Measurements from ENCODE around the gene HECTD4.
A peak's percentile ranks its signal among the peaks of the same experiment; 100 is the strongest.

HECTD4 gene

DNA sequence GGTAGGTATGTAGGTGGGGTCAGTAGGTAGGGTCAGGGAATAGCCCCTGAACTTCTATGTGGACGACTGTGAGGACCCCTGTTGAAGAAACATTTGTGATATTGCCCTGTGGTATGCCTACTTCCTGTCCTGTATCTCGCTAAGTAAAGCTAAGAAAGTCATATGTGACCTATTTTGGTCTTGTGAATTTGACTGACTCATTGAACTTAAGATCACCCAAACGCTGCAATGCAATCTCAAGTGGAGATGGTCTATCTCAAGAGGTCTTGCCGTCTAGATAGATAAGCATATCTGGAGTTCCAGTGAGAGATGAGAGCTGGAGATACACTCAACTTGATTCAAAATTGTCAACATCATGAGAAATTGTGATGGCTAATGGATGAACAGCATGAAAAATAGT is 183.1 kb downstream of the HECTD4 start:
- Histone ChIP-seq H3K27me3 (ENCODE audit: control insufficient read depth, insufficient read depth, low read length) (no peaks in the 10 kb centered on the region), H3K4me3 (ENCODE audit: low read depth, low read length) (no peak overlapping the region), H3K79me2 (no peaks in the 10 kb centered on the region), H3K9me3 (ENCODE audit: control insufficient read depth, low read length) (no peaks in the 10 kb centered on the region), H3K4me2 (ENCODE audit: low read length) (no peak overlapping the region), H3K27ac (no peak overlapping the region), H3K9ac (no peak overlapping the region), H3K36me3 (ENCODE audit: control insufficient read depth, insufficient read depth, low read length) (no peaks in the 10 kb centered on the region), H2AFZ (no peak overlapping the region), H3K4me1 (no peaks in the 10 kb centered on the region)
- TF ChIP-seq, protein P1, sequence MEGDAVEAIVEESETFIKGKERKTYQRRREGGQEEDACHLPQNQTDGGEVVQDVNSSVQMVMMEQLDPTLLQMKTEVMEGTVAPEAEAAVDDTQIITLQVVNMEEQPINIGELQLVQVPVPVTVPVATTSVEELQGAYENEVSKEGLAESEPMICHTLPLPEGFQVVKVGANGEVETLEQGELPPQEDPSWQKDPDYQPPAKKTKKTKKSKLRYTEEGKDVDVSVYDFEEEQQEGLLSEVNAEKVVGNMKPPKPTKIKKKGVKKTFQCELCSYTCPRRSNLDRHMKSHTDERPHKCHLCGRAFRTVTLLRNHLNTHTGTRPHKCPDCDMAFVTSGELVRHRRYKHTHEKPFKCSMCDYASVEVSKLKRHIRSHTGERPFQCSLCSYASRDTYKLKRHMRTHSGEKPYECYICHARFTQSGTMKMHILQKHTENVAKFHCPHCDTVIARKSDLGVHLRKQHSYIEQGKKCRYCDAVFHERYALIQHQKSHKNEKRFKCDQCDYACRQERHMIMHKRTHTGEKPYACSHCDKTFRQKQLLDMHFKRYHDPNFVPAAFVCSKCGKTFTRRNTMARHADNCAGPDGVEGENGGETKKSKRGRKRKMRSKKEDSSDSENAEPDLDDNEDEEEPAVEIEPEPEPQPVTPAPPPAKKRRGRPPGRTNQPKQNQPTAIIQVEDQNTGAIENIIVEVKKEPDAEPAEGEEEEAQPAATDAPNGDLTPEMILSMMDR (IDR thresholded peaks at IDR 0.05), result no peak

DNA sequence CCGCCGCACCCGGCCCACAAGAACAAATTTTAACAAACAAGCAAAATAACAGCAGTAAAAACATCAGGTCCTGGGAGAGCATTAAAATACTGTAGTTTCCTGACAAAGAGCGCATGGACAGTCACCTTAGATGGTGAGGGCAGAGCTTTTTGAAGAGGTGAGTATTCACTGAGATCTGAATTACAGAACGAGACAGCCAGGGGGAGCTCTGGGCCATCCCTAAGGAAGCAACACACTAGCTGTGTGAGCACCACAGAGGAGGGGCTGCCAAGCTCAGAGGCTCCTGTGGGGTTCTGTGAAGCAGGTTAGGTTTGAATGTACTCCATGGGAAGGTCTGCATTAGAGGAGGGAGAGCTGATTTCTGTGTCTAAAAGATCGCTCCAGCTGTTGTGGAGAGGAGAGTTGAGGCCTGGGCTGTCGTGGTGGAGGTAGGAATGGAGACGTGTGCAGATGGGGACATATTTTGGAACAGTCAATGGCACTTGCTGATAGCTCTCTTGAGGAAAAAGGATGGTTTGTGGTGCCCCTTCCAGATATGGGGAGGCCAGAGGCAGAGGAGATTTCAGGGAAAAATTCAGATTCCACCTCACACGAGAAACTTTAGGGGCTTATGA is 184.0 kb downstream of the HECTD4 start:
- Histone ChIP-seq H3K9ac (no peak overlapping the region), H3K27me3 (ENCODE audit: control insufficient read depth, insufficient read depth, low read length) (no peaks in the 10 kb centered on the region), H3K9me3 (ENCODE audit: control insufficient read depth, low read length) (no peaks in the 10 kb centered on the region), H3K4me3 (ENCODE audit: low read depth, low read length) (no peak overlapping the region), H3K27ac (no peak overlapping the region), H3K36me3 (ENCODE audit: control insufficient read depth, insufficient read depth, low read length) (no peaks in the 10 kb centered on the region), H3K4me2 (ENCODE audit: low read length) (no peak overlapping the region), H3K79me2 (no peaks in the 10 kb centered on the region), H3K4me1 (no peaks in the 10 kb centered on the region), H2AFZ (no peak overlapping the region)
- TF ChIP-seq, protein P1 (IDR thresholded peaks at IDR 0.05), result peak; percentile 36

DNA sequence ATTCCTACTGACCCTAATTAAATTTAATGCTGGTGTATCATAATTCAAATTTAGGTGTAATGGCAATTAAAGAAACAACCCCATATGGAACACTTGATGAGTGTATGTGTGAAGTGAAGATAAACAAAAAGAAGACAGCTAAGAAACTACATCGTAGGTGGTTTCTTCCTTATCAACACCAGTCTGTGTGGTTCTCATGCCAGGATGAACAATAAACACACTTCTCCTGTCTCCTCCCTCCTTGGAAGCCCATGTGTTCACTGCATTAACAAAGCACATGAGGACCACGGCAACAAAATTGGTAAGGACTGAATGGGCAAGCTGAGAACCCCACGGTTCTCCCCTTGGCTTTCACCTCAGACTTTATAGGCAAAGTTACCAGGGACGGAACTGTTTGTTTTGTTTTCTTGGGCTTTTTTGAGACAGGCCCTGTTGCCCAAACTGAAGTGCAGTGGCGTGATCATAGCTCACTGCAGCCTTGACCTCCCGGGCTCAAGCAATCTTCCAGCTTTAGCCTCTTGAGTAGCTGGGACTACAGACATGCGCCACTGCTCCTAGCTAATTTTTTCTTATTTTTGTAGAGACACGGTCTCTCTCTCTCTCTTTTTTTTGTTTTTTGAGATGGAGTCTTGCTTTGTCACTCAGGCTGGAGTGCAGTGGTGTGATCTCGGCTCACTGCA is 185.9 kb downstream of the HECTD4 start:
- no peaks in the 10 kb centered on the region for H3K36me3 ChIP-seq (ENCODE audit: control insufficient read depth, insufficient read depth, low read length)
- H2AFZ ChIP-seq, result no peak overlapping the region
- no peaks in the 10 kb centered on the region for H3K79me2 ChIP-seq
- no peaks in the 10 kb centered on the region for H3K9me3 ChIP-seq (ENCODE audit: control insufficient read depth, low read length)
- no peaks in the 10 kb centered on the region for H3K27me3 ChIP-seq (ENCODE audit: control insufficient read depth, insufficient read depth, low read length)
- no peak overlapping the region for H3K4me2 ChIP-seq (ENCODE audit: low read length)
- H3K27ac ChIP-seq, result no peak overlapping the region
- TF ChIP-seq, protein P1 (IDR thresholded peaks at IDR 0.05), result no peak
- no peaks in the 10 kb centered on the region for H3K4me1 ChIP-seq
- H3K4me3 ChIP-seq (ENCODE audit: low read depth, low read length), result no peak overlapping the region
- H3K9ac ChIP-seq, result no peak overlapping the region

GRCh38 chr12:112194601-112195247 is 187.5 kb downstream of the HECTD4 start:
- Histone ChIP-seq H3K36me3 (ENCODE audit: control insufficient read depth, insufficient read depth, low read length) (no peaks in the 10 kb centered on the region), H2AFZ (no peak overlapping the region), H3K9ac (no peak overlapping the region), H3K9me3 (ENCODE audit: control insufficient read depth, low read length) (no peaks in the 10 kb centered on the region), H3K27me3 (ENCODE audit: control insufficient read depth, insufficient read depth, low read length) (no peaks in the 10 kb centered on the region), H3K79me2 (no peaks in the 10 kb centered on the region), H3K4me2 (ENCODE audit: low read length) (no peak overlapping the region), H3K4me3 (ENCODE audit: low read depth, low read length) (no peak overlapping the region), H3K4me1 (no peaks in the 10 kb centered on the region), H3K27ac (no peak overlapping the region)
- TF ChIP-seq, protein P1 (IDR thresholded peaks at IDR 0.05), result no peak

Data from parathyroid adenoma (tissue), 2 donors.